ENCODE measurements around the gene OR13C8. TPM values are rescaled to one million over a fixed set of nuclear protein-coding genes. Genes with fewer than 3 reads are reported as not detected.

Gene OR13C8
- total and polyA plus RNA-seq, 2 experiments from 2014 or later = not detected

GRCh38 chr9:104617418-104617817 is 48.5 kb downstream of the OR13C8 start:
- Histone ChIP-seq H3K4me3 (no peak overlapping the region), H3K27me3 (ENCODE audit: insufficient read depth) (no peaks in the 10 kb centered on the region), H3K36me3 (ENCODE audit: insufficient read depth) (no peaks in the 10 kb centered on the region), H3K4me1 (ENCODE audit: insufficient read depth) (no peaks in the 10 kb centered on the region), H3K27ac (ENCODE audit: low read depth) (no peak overlapping the region), H3K4me2 (no peak overlapping the region), H3F3A (replicated peaks; ENCODE audit: low read depth) (no peaks in the 10 kb centered on the region), H3K9me2 (ENCODE audit: insufficient read depth) (no peaks in the 10 kb centered on the region), H3K79me2 (replicated peaks; ENCODE audit: insufficient read depth) (no peaks in the 10 kb centered on the region), H2AFZ (no peak overlapping the region), H4K20me1 (replicated peaks; ENCODE audit: insufficient read depth) (no peaks in the 10 kb centered on the region)
- Mint-ChIP-seq H3K4me3 (no peak overlapping the region), H3K9me3 (no peaks in the 10 kb centered on the region), H3K27me3 (ENCODE audit: insufficient read depth, low read depth, poor library complexity) (no peaks in the 10 kb centered on the region), H3K4me1 (no peaks in the 10 kb centered on the region), H3K27ac (no peak overlapping the region), H3K36me3 (ENCODE audit: low read depth) (no peaks in the 10 kb centered on the region)
- no peak for ATAC-seq
- DNase-seq (ENCODE audit: low spot score) = no peak
- no peak for TF ChIP-seq ZNF114 (CRISPR knock-in tag; IDR thresholded peaks at IDR 0.05)
- TF ChIP-seq ZNF331 (CRISPR knock-in tag; IDR thresholded peaks at IDR 0.05; ENCODE audit: low read depth) = no peak
- no peak for TF ChIP-seq CTCF (conservative IDR thresholded peaks at IDR 0.05; ENCODE audit: low read depth in 2 of 2)

GRCh38 chr9:104618104-104618503 is 49.1 kb downstream of the OR13C8 start, which contains the start of gene OR13C9:
Gene OR13C9 (minus strand): TSS chr9:104618204. CDS start chr9:104618204, 0 bp downstream.
- H3K4me2 ChIP-seq = no peak within 1 kb of the TSS
- no peaks in the 10 kb centered on the region for H4K20me1 ChIP-seq (replicated peaks; ENCODE audit: insufficient read depth)
- no peak within 1 kb of the TSS for H3K4me3 Mint-ChIP-seq
- H3K27ac Mint-ChIP-seq = no peak within 1 kb of the TSS
- no peaks in the 10 kb centered on the region for H3F3A ChIP-seq (replicated peaks; ENCODE audit: low read depth)
- no peaks in the 10 kb centered on the region for H3K4me1 Mint-ChIP-seq
- ATAC-seq = no peak
- no peaks in the 10 kb centered on the region for H3K27me3 Mint-ChIP-seq (ENCODE audit: insufficient read depth, low read depth, poor library complexity)
- H3K4me1 ChIP-seq (ENCODE audit: insufficient read depth) = no peaks in the 10 kb centered on the region
- DNase-seq (ENCODE audit: low spot score) = no peak
- H2AFZ ChIP-seq = no peak within 1 kb of the TSS
- H3K9me2 ChIP-seq (ENCODE audit: insufficient read depth) = no peaks in the 10 kb centered on the region
- H3K9me3 Mint-ChIP-seq = no peaks in the 10 kb centered on the region
- no peaks in the 10 kb centered on the region for H3K79me2 ChIP-seq (replicated peaks; ENCODE audit: insufficient read depth)
- no peak for TF ChIP-seq ZNF114 (CRISPR knock-in tag; IDR thresholded peaks at IDR 0.05)
- no peak for TF ChIP-seq EZH2phosphoT487 (IDR thresholded peaks at IDR 0.05; ENCODE audit: unreplicated experiment)
- no peak within 1 kb of the TSS for H3K27ac ChIP-seq (ENCODE audit: low read depth)
- no peak within 1 kb of the TSS for H3K4me3 ChIP-seq
- no peaks in the 10 kb centered on the region for H3K36me3 Mint-ChIP-seq (ENCODE audit: low read depth)
- no peaks in the 10 kb centered on the region for H3K27me3 ChIP-seq (ENCODE audit: insufficient read depth)
- H3K36me3 ChIP-seq (ENCODE audit: insufficient read depth) = no peaks in the 10 kb centered on the region

Other genes starting within 250 kb of the OR13C8 start
- not detected in 2 replicates for gene OR13F1, start 64.9 kb upstream of the OR13C8 start, total RNA-seq (2014; rRNA removed; shearing (Covaris generic))
- gene OR13F1, start 64.9 kb upstream of the OR13C8 start, polyA plus RNA-seq (2016; fragmentation: Nextera tagmentation; extraction: Ambion mirVana) = not detected in 2 replicates
- not detected in 2 replicates for gene OR13C4, start 42.0 kb upstream of the OR13C8 start, total RNA-seq (2014; rRNA removed; shearing (Covaris generic))
- gene OR13C4, start 42.0 kb upstream of the OR13C8 start, polyA plus RNA-seq (2016; fragmentation: Nextera tagmentation; extraction: Ambion mirVana) = not detected in 2 replicates
- not detected in 2 replicates for gene OR13C3, start 32.3 kb upstream of the OR13C8 start, total RNA-seq (2014; rRNA removed; shearing (Covaris generic))
- not detected in 2 replicates for gene OR13C3, start 32.3 kb upstream of the OR13C8 start, polyA plus RNA-seq (2016; fragmentation: Nextera tagmentation; extraction: Ambion mirVana)
- gene OR13C5, start 30.2 kb downstream of the OR13C8 start, total RNA-seq (2014; rRNA removed; shearing (Covaris generic)) = not detected in 2 replicates
- not detected in 2 replicates for gene OR13C5, start 30.2 kb downstream of the OR13C8 start, polyA plus RNA-seq (2016; fragmentation: Nextera tagmentation; extraction: Ambion mirVana)
- not detected in 2 replicates for gene OR13C2, start 36.5 kb downstream of the OR13C8 start, total RNA-seq (2014; rRNA removed; shearing (Covaris generic))
- gene OR13C2, start 36.5 kb downstream of the OR13C8 start, polyA plus RNA-seq (2016; fragmentation: Nextera tagmentation; extraction: Ambion mirVana) = not detected in 2 replicates
- not detected in 2 replicates for gene OR13C9, start 49.0 kb downstream of the OR13C8 start, total RNA-seq (2014; rRNA removed; shearing (Covaris generic))
- gene OR13C9, start 49.0 kb downstream of the OR13C8 start, polyA plus RNA-seq (2016; fragmentation: Nextera tagmentation; extraction: Ambion mirVana) = not detected in 2 replicates
- not detected in 2 replicates for gene OR13D1, start 125.3 kb downstream of the OR13C8 start, total RNA-seq (2014; rRNA removed; shearing (Covaris generic))
- not detected in 2 replicates for gene OR13D1, start 125.3 kb downstream of the OR13C8 start, polyA plus RNA-seq (2016; fragmentation: Nextera tagmentation; extraction: Ambion mirVana)
- 9.6 and 12.7 TPM in 2 replicates for gene NIPSNAP3A, start 178.5 kb downstream of the OR13C8 start, total RNA-seq (2014; rRNA removed; shearing (Covaris generic))
- 11.1 and 13.0 TPM in 2 replicates for gene NIPSNAP3A, start 178.5 kb downstream of the OR13C8 start, polyA plus RNA-seq (2016; fragmentation: Nextera tagmentation; extraction: Ambion mirVana)
- gene NIPSNAP3B, start 195.0 kb downstream of the OR13C8 start, total RNA-seq (2014; rRNA removed; shearing (Covaris generic)) = 0.47 and 0.63 TPM in 2 replicates
- gene NIPSNAP3B, start 195.0 kb downstream of the OR13C8 start, polyA plus RNA-seq (2016; fragmentation: Nextera tagmentation; extraction: Ambion mirVana) = 1.0 and 1.4 TPM in 2 replicates